Activated gamma-delta T cell treated with Interleukin-2 at 50 U/mL for 16 hours (primary cell): ENCODE measurements around the gene ANGPTL2.

Experiments used
- DNase-seq: peaks from one replicate; pipeline ENCODE4 v3.0.0-alpha.2; 2020

The ANGPTL2 gene

DNA sequence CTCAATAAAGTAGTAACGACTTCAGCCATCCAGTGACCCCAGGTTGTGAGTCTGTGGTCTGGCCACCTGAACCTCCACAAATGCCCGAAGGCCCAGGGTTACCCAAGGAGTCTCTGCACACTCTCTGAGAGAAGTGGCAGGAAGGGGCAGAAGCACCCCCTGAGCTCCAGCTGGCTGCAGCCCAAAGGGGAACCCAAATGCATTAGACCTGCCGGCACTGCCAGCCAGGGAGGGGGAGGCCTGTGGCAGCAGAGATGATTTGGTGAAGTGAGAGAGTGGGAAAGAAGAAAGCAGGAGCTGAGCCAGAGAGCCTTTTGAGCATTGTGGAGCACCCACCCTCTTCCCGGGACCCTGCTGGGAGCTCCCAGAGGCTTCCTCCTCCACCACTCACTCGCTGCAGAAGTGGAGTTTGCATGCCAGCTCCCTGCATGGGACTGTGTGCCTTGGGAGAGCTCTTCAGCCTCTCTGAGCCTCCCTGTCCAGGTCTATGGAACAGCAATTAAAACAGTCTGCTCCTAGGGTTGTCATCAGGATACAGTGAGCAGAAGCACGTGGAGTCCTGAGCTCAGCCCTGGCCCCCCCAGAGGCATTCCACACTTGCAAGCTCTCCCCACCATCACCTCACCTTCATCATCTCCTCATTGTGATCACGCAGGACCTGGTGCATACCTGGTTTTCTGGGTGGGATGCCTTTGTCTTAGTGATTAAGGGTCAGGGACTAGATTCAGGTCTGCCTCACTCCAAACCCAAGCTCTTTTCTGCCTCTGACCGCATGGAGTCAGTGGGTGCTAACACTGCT, 13.8 kb upstream of the ANGPTL2 start:
- DNase-seq, result no peak

GRCh38 chr9:127135056-127135745, 12.8 kb upstream of the ANGPTL2 start:
- no peak for DNase-seq

DNA sequence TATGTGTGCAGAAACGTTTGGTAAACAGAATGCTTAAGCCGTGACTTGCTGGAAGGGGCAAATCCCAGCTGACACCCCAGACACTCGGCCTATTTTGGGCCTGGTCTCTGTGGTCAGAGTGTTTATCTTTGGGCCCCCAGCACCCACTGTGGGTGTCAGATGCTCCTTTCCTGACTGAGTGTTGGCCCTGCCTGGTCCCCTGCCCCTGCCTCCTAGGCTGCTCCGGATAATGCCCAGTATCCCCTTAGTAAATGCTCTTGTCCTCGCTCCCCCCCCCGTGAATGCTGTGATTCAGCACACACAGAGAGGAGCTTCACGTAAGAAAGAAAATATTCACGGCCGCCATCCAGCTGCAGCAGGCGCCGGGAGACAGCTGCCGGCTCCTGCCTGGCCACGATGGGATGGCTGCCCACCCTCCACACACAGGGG, 11.3 kb upstream of the ANGPTL2 start:
- DNase-seq, result no peak

DNA sequence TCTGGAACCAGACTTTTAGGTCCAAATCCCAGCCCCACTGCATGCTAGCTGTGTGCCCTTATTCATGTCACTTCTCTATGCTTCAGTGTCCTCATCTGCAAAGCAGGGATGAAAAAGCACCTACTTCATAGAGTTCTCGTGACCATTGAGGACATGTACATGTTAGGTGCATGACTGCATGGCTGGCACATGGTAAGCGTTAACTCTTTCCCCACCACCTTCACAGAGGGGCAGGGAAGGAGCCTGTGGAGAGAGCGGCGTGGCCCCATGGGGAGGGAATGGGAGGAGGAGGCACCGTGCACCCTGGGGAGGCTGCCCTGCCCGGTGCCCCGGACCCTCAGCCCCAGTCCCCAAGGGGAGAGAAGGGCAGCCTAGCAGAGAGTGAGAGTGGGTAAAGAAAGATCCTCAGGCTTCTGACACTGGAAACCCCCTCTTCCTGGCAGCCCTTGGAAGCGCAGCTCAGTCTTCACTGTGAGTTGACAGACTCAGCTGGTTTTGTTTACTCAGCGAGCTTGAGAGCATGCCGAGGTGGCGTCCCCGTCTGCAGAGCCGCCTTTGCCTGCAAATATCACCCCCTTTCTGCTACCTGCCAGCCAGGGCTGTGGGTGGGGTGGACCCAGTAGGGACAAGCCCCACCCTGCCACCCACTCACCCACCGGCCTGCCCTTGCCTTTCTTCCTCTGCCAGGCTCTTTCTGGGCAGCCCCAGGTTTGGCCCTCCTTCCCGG, 10.6 kb upstream of the ANGPTL2 start:
- DNase-seq, result no peak

- no peak for DNase-seq
Measured at GRCh38 chr9:127132375-127132774, 9.9 kb upstream of the ANGPTL2 start.

DNA sequence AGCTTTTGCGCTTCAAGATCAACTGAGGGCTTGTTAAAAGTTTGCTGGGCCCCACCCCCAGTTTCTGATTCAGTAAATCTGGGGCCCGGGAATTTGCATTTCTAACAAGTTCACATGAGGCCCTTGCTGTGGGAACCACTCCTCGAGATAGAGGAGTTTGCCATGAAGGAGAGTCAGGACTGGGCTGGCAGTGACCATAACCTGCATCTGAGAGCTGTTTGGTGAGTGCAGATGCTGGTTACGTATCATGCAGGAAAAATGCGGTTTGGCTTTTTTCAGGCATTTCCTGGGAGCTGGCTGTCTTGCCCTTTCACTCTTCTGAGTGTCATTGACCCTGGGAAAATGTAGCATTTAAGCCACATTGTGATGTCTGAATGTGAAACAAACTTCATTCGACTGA, 9.4 kb upstream of the ANGPTL2 start:
- no peak for DNase-seq

GRCh38 chr9:127130661-127131538, 8.5 kb upstream of the ANGPTL2 start:
- no peak for DNase-seq

- no peak for DNase-seq
Measured at GRCh38 chr9:127130235-127130634, 7.8 kb upstream of the ANGPTL2 start.

DNA sequence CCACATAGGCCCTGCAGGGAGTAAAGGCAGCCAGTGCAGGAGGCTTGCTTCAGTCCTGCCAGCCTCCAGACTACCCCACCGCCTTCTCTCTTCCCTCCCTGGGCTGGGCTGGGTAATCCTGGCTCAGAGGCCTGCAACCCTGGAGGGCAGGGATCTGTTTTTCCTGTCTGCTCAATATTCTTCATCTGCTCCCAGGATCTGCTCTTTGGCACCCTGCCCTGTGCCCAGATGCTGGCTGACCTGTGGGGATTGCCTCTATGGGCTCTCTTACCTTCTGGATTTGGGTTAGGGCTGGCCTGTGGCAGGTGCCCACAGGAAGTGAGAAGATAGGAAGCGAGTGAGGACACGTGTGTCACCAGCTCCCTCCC, 7.3 kb upstream of the ANGPTL2 start:
- no peak for DNase-seq

- DNase-seq, result no peak
Measured at GRCh38 chr9:127129073-127129717, 6.8 kb upstream of the ANGPTL2 start.

- DNase-seq, result no peak
Measured at GRCh38 chr9:127128341-127129072, 6.1 kb upstream of the ANGPTL2 start.

DNA sequence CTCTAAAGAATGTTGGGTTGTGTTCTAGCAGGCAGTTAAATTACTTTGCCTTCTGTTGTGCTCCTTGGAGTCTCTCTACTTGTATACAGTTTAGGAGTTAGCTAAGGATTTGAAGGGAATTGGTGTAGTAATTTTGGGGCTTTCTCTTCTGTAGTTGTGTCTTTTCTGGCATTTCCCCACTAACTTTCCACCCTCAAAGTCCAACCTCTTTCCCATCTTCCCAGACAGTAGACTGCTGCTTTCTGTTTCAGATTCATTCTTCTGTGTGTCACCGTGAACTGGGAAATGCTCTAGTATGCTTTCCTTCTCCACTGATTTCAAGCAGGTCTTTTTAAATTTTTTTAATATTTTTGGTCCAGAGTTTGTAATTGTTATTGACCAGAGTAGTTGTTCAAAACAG, 4.5 kb upstream of the ANGPTL2 start:
- DNase-seq, result no peak

- no peak for DNase-seq
Measured at GRCh38 chr9:127124792-127125191, 2.4 kb upstream of the ANGPTL2 start.

GRCh38 chr9:127124111-127124531, 1.7 kb upstream of the ANGPTL2 start:
- DNase-seq, result no peak

DNA sequence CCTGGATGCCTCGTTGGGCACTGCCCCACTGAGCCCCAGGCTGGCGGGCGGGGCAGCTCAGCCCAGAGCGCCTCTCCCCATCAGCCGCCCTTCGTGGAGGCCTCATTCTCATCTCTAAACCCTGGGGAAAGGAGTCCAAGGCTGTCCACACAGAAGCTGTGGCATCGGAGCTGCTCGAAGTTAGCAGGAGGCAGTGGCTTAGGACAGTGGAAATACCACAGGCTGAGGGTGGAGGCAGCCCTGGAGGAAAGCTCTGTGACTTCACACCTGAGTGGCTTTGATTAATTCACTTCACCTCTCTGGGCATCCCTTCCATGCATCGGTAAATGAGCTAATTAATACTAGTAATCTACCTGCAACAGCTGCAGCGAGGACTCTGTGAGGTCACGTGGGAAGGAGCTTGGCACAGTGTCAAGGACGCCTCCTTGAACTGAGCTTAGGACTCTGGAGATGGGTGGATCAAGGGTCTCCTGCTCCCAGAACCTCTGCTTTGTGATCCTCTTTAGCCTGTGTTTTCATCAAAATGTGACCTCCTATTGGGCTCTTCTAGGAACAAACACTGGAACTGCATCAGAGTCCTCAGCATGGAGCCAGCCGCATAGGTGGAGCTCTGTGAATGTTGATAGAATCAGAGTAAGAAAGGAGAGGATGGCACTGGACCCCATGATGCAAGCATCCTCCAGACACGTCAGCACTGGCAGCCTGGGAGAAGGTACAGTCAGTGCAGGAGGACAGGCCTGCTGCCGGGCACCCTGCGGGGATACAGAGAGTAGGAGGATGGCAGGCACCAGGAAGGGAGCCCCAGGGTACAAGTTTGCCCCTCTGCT, 842 bp upstream of the ANGPTL2 start:
- DNase-seq, result no peak

GRCh38 chr9:127121628-127122175, 733 bp downstream of the ANGPTL2 start:
- no peak for DNase-seq

- DNase-seq, result no peak
Measured at GRCh38 chr9:127119320-127119709, 3.1 kb downstream of the ANGPTL2 start.

- DNase-seq, result no peak
Measured at GRCh38 chr9:127118597-127119319, 3.7 kb downstream of the ANGPTL2 start.

GRCh38 chr9:127117801-127118200, 4.6 kb downstream of the ANGPTL2 start:
- no peak for DNase-seq

- no peak for DNase-seq
Measured at GRCh38 chr9:127116957-127117356, 5.5 kb downstream of the ANGPTL2 start.
